K562 (cell line): Measurements from ENCODE around the gene OXNAD1. TPM values are rescaled to one million over a fixed set of nuclear protein-coding genes. Genes with fewer than 3 reads are reported as not detected.

Experiments used
- ATAC-seq: fragments of 200-7000 bp; cut with Tn5 transposase; 3 replicates; pipeline ENCODE4 v1.9.1; 2020; ENCODE audit warnings: moderate library complexity
- BruUV-seq: library from RNA; stranded (reverse); fragments of 400-500 nt; replicated peaks from 2 replicates; lab custom pipeline; 2021; lab: Mats Ljungman, UMichigan
- CTCF ChIA-PET: fragments of 300-600 bp; formaldehyde crosslinking; extraction: SDS; loops from one replicate; lab custom pipeline; 2021; ENCODE audit warnings: low intra/inter-chr PET ratio; lab: Yijun Ruan, JAX
- POLR2A ChIA-PET: fragments of 300-600, 350-650 bp; sonication (Branson Sonifier 250); formaldehyde crosslinking; extraction: SDS; loops from one replicate; lab custom pipeline; 2021; ENCODE audit warnings: antibody characterized with exemption, inconsistent platforms; lab: Yijun Ruan, JAX
- DNase-seq, 4 experiments: peaks; one replicate each; pipeline versions ENCODE4 v3.0.0 to v3.0.0-alpha.2; 2011 to 2018; ENCODE audit warnings: low spot score in 3 of 4, mixed read lengths in 3 of 4; ENCODE audit errors: extremely low read depth in 1 of 4
- FAIRE-seq: peaks from 2 replicates; lab custom pipeline; 2011; peaks lifted over from hg19 to GRCh38; lab: Jason Lieb, UNC
- H2AFZ ChIP-seq: 2 replicates; pipeline ENCODE4 v1.6.0; 2011; ENCODE audit warnings: low read depth, low read length, control low read depth, inconsistent platforms
- H3K27ac ChIP-seq: fragments of 200-600 bp; 3 replicates; pipeline ENCODE4 v1.8.0; 2011; ENCODE audit warnings: low read depth, mild to moderate bottlenecking, control low read depth, inconsistent platforms, low read length, moderate library complexity, mixed read lengths; ENCODE audit errors: extremely low read depth
- H3K27me3 ChIP-seq, 2 experiments: fragments of 300-600 bp in 1 of 2; 2 replicates in 1 of 2; 3 replicates in 1 of 2; pipeline versions ENCODE4 v1.6.0 to v1.8.0; 2011; ENCODE audit warnings: inconsistent platforms in 2 of 2, low read length in 2 of 2, mild to moderate bottlenecking in 1 of 2, mixed read lengths in 1 of 2, moderate library complexity in 1 of 2; ENCODE audit not compliant: control insufficient read depth in 2 of 2, insufficient read depth in 2 of 2
- H3K36me3 ChIP-seq: fragments of 300-600 bp; 3 replicates; pipeline ENCODE4 v1.8.0; 2011; ENCODE audit warnings: mild to moderate bottlenecking, low read length, inconsistent platforms; ENCODE audit not compliant: control insufficient read depth, insufficient read depth
- H3K4me1 ChIP-seq, 2 experiments: fragments of 200-600 bp in 1 of 2; replicated peaks in 1 of 2; 2 replicates in 1 of 2; 3 replicates in 1 of 2; pipeline versions ENCODE4 v1.5.1 to v1.8.0; 2011; ENCODE audit warnings: inconsistent platforms in 2 of 2, low read length in 2 of 2, mild to moderate bottlenecking in 1 of 2, mixed read lengths in 1 of 2, moderate library complexity in 1 of 2; ENCODE audit not compliant: control insufficient read depth in 2 of 2, insufficient read depth in 2 of 2
- H3K4me2 ChIP-seq: 2 replicates; pipeline ENCODE4 v1.6.1; 2011; ENCODE audit warnings: low read length, control low read depth, inconsistent platforms, mixed read lengths; ENCODE audit not compliant: insufficient read depth
- H3K4me3 ChIP-seq: fragments of 200-600 bp; sonication (generic), shearing (Covaris generic); 2 replicates; pipeline ENCODE4 v1.5.1; 2016; ENCODE audit warnings: control low read depth, inconsistent platforms
- H3K79me2 ChIP-seq: fragments of 200-600 bp; 3 replicates; pipeline ENCODE4 v1.8.0; 2011; ENCODE audit warnings: low read length, inconsistent platforms; ENCODE audit not compliant: control insufficient read depth, insufficient read depth
- H3K9ac ChIP-seq, 2 experiments: 2 replicates each; pipeline versions ENCODE4 v1.6.0 to v1.6.1; 2011; ENCODE audit warnings: low read depth in 2 of 2, low read length in 2 of 2, control low read depth in 1 of 2, inconsistent platforms in 1 of 2, mild to moderate bottlenecking in 1 of 2, mixed read lengths in 1 of 2; ENCODE audit not compliant: insufficient read depth in 1 of 2
- H3K9me1 ChIP-seq: one replicate; pipeline ENCODE4 v1.6.0; 2011; ENCODE audit warnings: inconsistent platforms, mild to moderate bottlenecking, low read length, moderate library complexity; ENCODE audit not compliant: control insufficient read depth, insufficient read depth
- H3K9me3 ChIP-seq: replicated peaks from 2 replicates; pipeline ENCODE4 v1.5.1; 2011; ENCODE audit warnings: low read depth, low read length, inconsistent platforms; ENCODE audit not compliant: control insufficient read depth, insufficient read depth
- H4K20me1 ChIP-seq: replicated peaks from 2 replicates; pipeline ENCODE4 v1.6.1; 2011; ENCODE audit warnings: low read length, inconsistent platforms, mixed read lengths; ENCODE audit not compliant: control insufficient read depth, insufficient read depth
- ATF2 ChIP-seq: sonication (generic); formaldehyde crosslinking; IDR thresholded peaks from 2 replicates; pipeline ENCODE4 v1.8.1; 2022; ENCODE audit warnings: missing genetic modification reagents
- BMI1 ChIP-seq: fragments of 150-350 bp; IDR thresholded peaks from 2 replicates; pipeline ENCODE4 v1.6.1; 2014; ENCODE audit warnings: low read length
- EGR1 ChIP-seq: fragments of 450-650 bp; conservative IDR thresholded peaks from 2 replicates; pipeline ENCODE4 v1.6.1; 2017; ENCODE audit warnings: mild to moderate bottlenecking
- HNRNPL ChIP-seq: fragments of 200-400 bp; formaldehyde crosslinking; IDR thresholded peaks from 2 replicates; pipeline ENCODE4 v1.6.1; 2017; ENCODE audit warnings: low read depth, mild to moderate bottlenecking, low read length
- HNRNPLL ChIP-seq: fragments of 200-400 bp; formaldehyde crosslinking; IDR thresholded peaks from 2 replicates; pipeline ENCODE4 v1.6.1; 2017; ENCODE audit warnings: low read length, low read depth, mild to moderate bottlenecking; ENCODE audit not compliant: poor library complexity, severe bottlenecking
- MAFK ChIP-seq: IDR thresholded peaks from 2 replicates; pipeline ENCODE4 v1.6.1; 2011; ENCODE audit warnings: low read length, improper control_type of control experiment
- PHF21A ChIP-seq: fragments of 450-650 bp; IDR thresholded peaks from 2 replicates; pipeline ENCODE4 v1.6.1; 2017; ENCODE audit warnings: low read depth, borderline replicate concordance
- POLR3A ChIP-seq: IDR thresholded peaks from 2 replicates; pipeline ENCODE4 v1.6.1; 2011; ENCODE audit warnings: borderline replicate concordance, mild to moderate bottlenecking, moderate library complexity; ENCODE audit not compliant: insufficient read length, insufficient read depth; ENCODE audit errors: extremely low read depth
- SUPT5H ChIP-seq: fragments of 450-650 bp; IDR thresholded peaks from 2 replicates; pipeline ENCODE4 v1.6.1; 2016
- TRIM28 ChIP-seq: fragments of 450-650 bp; IDR thresholded peaks from 2 replicates; pipeline ENCODE4 v1.6.1; 2017
- XRCC5 ChIP-seq: fragments of 200-400 bp; formaldehyde crosslinking; IDR thresholded peaks from 2 replicates; pipeline ENCODE4 v1.6.1; 2017; ENCODE audit warnings: low read depth, mild to moderate bottlenecking, low read length
- ZKSCAN1 ChIP-seq: fragments of 150-350 bp; IDR thresholded peaks from 2 replicates; pipeline ENCODE4 v1.6.1; 2016; ENCODE audit warnings: low read depth, low read length
- ZNF140 ChIP-seq: fragments of 250-450 bp; sonication (Bioruptor Pico); IDR thresholded peaks from 2 replicates; pipeline ENCODE4 v1.8.0; 2021; ENCODE audit warnings: moderate library complexity, mild to moderate bottlenecking, inconsistent platforms
- ZNF274 ChIP-seq: IDR thresholded peaks from 2 replicates; pipeline ENCODE4 v1.6.1; 2011; ENCODE audit warnings: low read depth, mild to moderate bottlenecking, low read length, moderate library complexity, borderline replicate concordance
- ZNF609 ChIP-seq: sonication (generic); formaldehyde crosslinking; IDR thresholded peaks from 2 replicates; pipeline ENCODE4 v1.8.1; 2023; ENCODE audit warnings: missing genetic modification reagents, mild to moderate bottlenecking, borderline replicate concordance
- WGBS: fragments of 100-300 bp; shearing (Covaris generic); methylation state at CpG from one replicate; pipeline ENCODE4 v1.1.6; 2016; ENCODE audit warnings: low coverage, mixed read lengths; ENCODE audit not compliant: insufficient coverage; ENCODE audit errors: missing lambda C conversion rate; 5-methylcytosine and 5-hydroxymethylcytosine counted together
- in situ Hi-C: fragments of 300-500 bp; cut with MboI; formaldehyde crosslinking; loops from 4 replicates; pipeline ENCODE4 v1.15.0; 2018; ENCODE audit warnings: inconsistent platforms, mixed read lengths
- intact Hi-C: fragments of 100-400 bp; cut with micrococcal nuclease; formaldehyde crosslinking; loops from 2 replicates; pipeline ENCODE4 v1.14.2; 2022
- polyA plus RNA-seq, 8 experiments: library from polyadenylated mRNA; depleted of rRNA in 4 of 8; stranded (reverse) in 5 of 8; unstranded in 3 of 8; fragments of >200 nt; fragmentation: Nextera tagmentation in 2 of 8; fragmentation: Illumina TruSeq in 1 of 8; extraction: Ambion mirVana in 2 of 8; extraction: Trizol in 1 of 8; gene quantifications; 2 replicates each; pipeline versions ENCODE4 v1.2.1 to v1.2.3, GENCODE V29; 2011 to 2014; ENCODE audit warnings: inconsistent platforms in 1 of 8, missing spikeins in 1 of 8
- total RNA-seq, 7 experiments: library from RNA; depleted of rRNA in 6 of 7; stranded (reverse); fragments of >200 nt in 6 of 7; fragmentation: Illumina TruSeq in 2 of 7; extraction: Trizol in 2 of 7; gene quantifications; 2 replicates each; pipeline versions ENCODE4 v1.2.1 to v1.2.3, GENCODE V29; 2011 to 2021; ENCODE audit warnings: low replicate concordance in 1 of 7

OXNAD1 gene
- total and polyA plus RNA-seq, 9 of the 15 experiments (the other 6 are each of a cell fraction or from before 2014, with no cell fraction given): 12.8 to 44.4 (median 41.1) TPM

GRCh38 chr3:16343101-16343500 is 78.1 kb downstream of the OXNAD1 start:
- H3K4me2 ChIP-seq: no peak overlapping the region
- no peak overlapping the region for H3K4me3 ChIP-seq
- no peaks in the 10 kb centered on the region for H3K27me3 ChIP-seq
- intact Hi-C loops: no loop called here
- H3K27ac ChIP-seq: no peak overlapping the region
- H3K36me3 ChIP-seq: peaks cover 7% of the 10 kb centered on the region; the same call in 2 of the 3 replicates
- FAIRE-seq (no peak), ATAC-seq (no peak), DNase-seq (no peak)
- H4K20me1 ChIP-seq: no peaks in the 10 kb centered on the region
- H3K79me2 ChIP-seq: no peaks in the 10 kb centered on the region
- no peaks in the 10 kb centered on the region for H3K9me1 ChIP-seq
- no peaks in the 10 kb centered on the region for H3K9me3 ChIP-seq
- no peak overlapping the region for H3K9ac ChIP-seq
- ChIA-PET CTCF (no interaction called here), POLR2A (interaction anchor here (0.6 kb wide), 2 partner anchors 47 to 1249 kb away, joined by 3 to 4 read pairs; no protein-coding TSS in a partner anchor)
- H2AFZ ChIP-seq: no peak overlapping the region
- 94% methylated on average over 1 of the region's 1 CpG for WGBS
- in situ Hi-C loops: no loop called here
- H3K4me1 ChIP-seq: peaks cover 0 to 2% of the 10 kb centered on the region in 2 experiments; a peak in 1 of 5 replicates
- BruUV-seq: no TSS peak
- TF ChIP-seq ZNF609 (CRISPR knock-in tag): no peak
- TF ChIP-seq PHF21A: no peak
- TF ChIP-seq ZNF140: no peak
- no peak for TF ChIP-seq SUPT5H
- TF ChIP-seq MAFK: no peak
- TF ChIP-seq BMI1: no peak
- no peak for TF ChIP-seq EGR1
- no peak for TF ChIP-seq XRCC5
- TF ChIP-seq POLR3A: no peak
- TF ChIP-seq HNRNPLL: no peak
- TF ChIP-seq HNRNPL: no peak
- TF ChIP-seq ZNF274: no peak
- no peak for TF ChIP-seq ATF2
- TF ChIP-seq TRIM28: no peak
- no peak for TF ChIP-seq ZKSCAN1
